NOMO-1 treated with dmso at 0.1 percent for 144 hours (cell line): Measurements from ENCODE around the gene PDE4A.
A peak's percentile ranks its signal among the peaks of the same experiment; 100 is the strongest.

ENCODE experiments used
- DNase-seq: peaks from one replicate; lab custom pipeline; 2025; ENCODE audit not compliant: unreplicated experiment; lab: John Stamatoyannopoulos, UW

Gene PDE4A

GRCh38 chr19:10505583-10506229 is 85.4 kb downstream of the PDE4A start:
- peak; percentile 56 for DNase-seq

GRCh38 chr19:10508036-10508435 is 87.7 kb downstream of the PDE4A start:
- no peak for DNase-seq

GRCh38 chr19:10508707-10509106 is 88.4 kb downstream of the PDE4A start:
- no peak for DNase-seq

GRCh38 chr19:10510301-10510802 is 90.0 kb downstream of the PDE4A start:
- no peak for DNase-seq

GRCh38 chr19:10513223-10513622 is 92.9 kb downstream of the PDE4A start:
- no peak for DNase-seq

- DNase-seq, result no peak
These were observed 94.1 kb downstream of the PDE4A start for GRCh38 chr19:10514211-10515145.

GRCh38 chr19:10516064-10516385 is 95.7 kb downstream of the PDE4A start:
- no peak for DNase-seq

- no peak for DNase-seq
These were observed 96.4 kb downstream of the PDE4A start for GRCh38 chr19:10516671-10517286.

GRCh38 chr19:10517361-10517759 is 97.0 kb downstream of the PDE4A start, which contains the start of gene S1PR5:
Gene S1PR5 (minus strand): TSS chr19:10517447. CDS start chr19:10515011, 2,436 bp downstream.
- DNase-seq, result no peak

GRCh38 chr19:10517760-10518443 is 97.6 kb downstream of the PDE4A start:
- DNase-seq, result no peak

GRCh38 chr19:10518444-10519361 is 98.4 kb downstream of the PDE4A start:
- DNase-seq, result peak; percentile 12
